H1 (cell line): ENCODE data around the gene RCSD1. TPM values are rescaled to one million over a fixed set of nuclear protein-coding genes. Genes with fewer than 3 reads are reported as not detected.

Source experiments
- CTCF ChIA-PET: fragments of 300-600 bp; sonication (Branson Sonifier 250); formaldehyde crosslinking; loops from one replicate; lab custom pipeline; 2021; ENCODE audit not compliant: partially characterized antibody; lab: Charles Lee
- POLR2A ChIA-PET: fragments of 300-600 bp; sonication (Branson Sonifier 250); formaldehyde crosslinking; loops from one replicate; lab custom pipeline; 2021; ENCODE audit warnings: inconsistent platforms; ENCODE audit not compliant: partially characterized antibody; lab: Charles Lee
- DNase-seq, 2 experiments: peaks; one replicate each; pipeline versions ENCODE4 v3.0.0 to v3.0.0-alpha.2; 2010 to 2022; ENCODE audit warnings: low spot score in 2 of 2, low read depth in 1 of 2, mixed read lengths in 1 of 2
- FAIRE-seq: peaks from 2 replicates; lab custom pipeline; 2011; peaks lifted over from hg19 to GRCh38; lab: Jason Lieb, UNC
- H2AFZ ChIP-seq: 2 replicates; pipeline ENCODE4 v1.8.1; 2012; ENCODE audit warnings: low read length, inconsistent platforms
- H2AK5ac ChIP-seq: 2 replicates; pipeline ENCODE4 v1.6.1; 2013; ENCODE audit warnings: low read depth, low read length
- H2BK120ac ChIP-seq: replicated peaks from 2 replicates; pipeline ENCODE3; 2013; ENCODE audit warnings: low read depth, low read length, inconsistent platforms
- H2BK12ac ChIP-seq: 2 replicates; pipeline ENCODE4 v1.6.1; 2013; ENCODE audit warnings: low read depth, low read length
- H2BK15ac ChIP-seq: 2 replicates; pipeline ENCODE4 v1.6.1; 2013; ENCODE audit warnings: low read length
- H2BK20ac ChIP-seq: 2 replicates; pipeline ENCODE4 v1.6.1; 2013; ENCODE audit warnings: low read length
- H2BK5ac ChIP-seq: 2 replicates; pipeline ENCODE4 v1.6.1; 2013; ENCODE audit warnings: low read depth, low read length
- H3K14ac ChIP-seq: 2 replicates; pipeline ENCODE4 v1.6.1; 2013; ENCODE audit warnings: inconsistent platforms; ENCODE audit not compliant: insufficient read length
- H3K18ac ChIP-seq: 2 replicates; pipeline ENCODE4 v1.6.1; 2013; ENCODE audit warnings: low read length; ENCODE audit errors: extremely low read depth
- H3K23ac ChIP-seq: 2 replicates; pipeline ENCODE4 v1.6.1; 2013; ENCODE audit warnings: inconsistent platforms; ENCODE audit not compliant: insufficient read length
- H3K23me2 ChIP-seq: 2 replicates; pipeline ENCODE4 v1.6.1; 2013; ENCODE audit warnings: low read depth, low read length
- H3K27ac ChIP-seq: 2 replicates; pipeline ENCODE4 v1.6.1; 2011; ENCODE audit warnings: low read depth, low read length, inconsistent platforms
- H3K27me3 ChIP-seq, 4 experiments: replicated peaks in 1 of 4; 1 replicate in 1 of 4; 2 replicates in 3 of 4; pipeline versions ENCODE4 v1.6.1 to v1.8.1; 2011 to 2013; ENCODE audit warnings: low read length in 3 of 4, mild to moderate bottlenecking in 3 of 4, inconsistent platforms in 2 of 4, mixed read lengths in 2 of 4, moderate library complexity in 1 of 4; ENCODE audit not compliant: control insufficient read depth in 3 of 4, insufficient read depth in 3 of 4; ENCODE audit errors: extremely low read depth in 1 of 4
- H3K36me3 ChIP-seq, 4 experiments: 2 replicates each; pipeline versions ENCODE4 v1.6.1 to v1.8.1; 2011 to 2013; ENCODE audit warnings: mild to moderate bottlenecking in 4 of 4, low read length in 3 of 4, moderate library complexity in 2 of 4, control low read depth in 1 of 4, inconsistent platforms in 1 of 4; ENCODE audit not compliant: insufficient read depth in 4 of 4, control insufficient read depth in 2 of 4
- H3K4ac ChIP-seq: replicated peaks from 2 replicates; pipeline ENCODE3; 2013; ENCODE audit warnings: low read length, low read depth, mixed read lengths, inconsistent platforms; ENCODE audit not compliant: insufficient read length
- H3K4me1 ChIP-seq, 4 experiments: replicated peaks in 1 of 4; 1 replicate in 1 of 4; 2 replicates in 3 of 4; pipeline versions ENCODE4 v1.6.1 to v1.8.1; 2011 to 2013; ENCODE audit warnings: low read length in 3 of 4, inconsistent platforms in 2 of 4, mixed read lengths in 1 of 4; ENCODE audit not compliant: insufficient read depth in 4 of 4, control insufficient read depth in 3 of 4
- H3K4me2 ChIP-seq, 2 experiments: 2 replicates each; pipeline versions ENCODE4 v1.6.1 to v1.8.1; 2011 to 2013; ENCODE audit warnings: low read depth in 2 of 2, low read length in 2 of 2, control low read depth in 1 of 2, inconsistent platforms in 1 of 2, mild to moderate bottlenecking in 1 of 2; ENCODE audit not compliant: insufficient read depth in 1 of 2
- H3K4me3 ChIP-seq, 4 experiments: fragments of 200-600, 300-600 bp in 1 of 4; sonication (generic), shearing (Covaris generic), sonication (Bioruptor Twin) in 1 of 4; 2 replicates each; pipeline versions ENCODE4 v1.5.1 to v1.8.1; 2011 to 2016; ENCODE audit warnings: low read length in 4 of 4, low read depth in 3 of 4, control low read depth in 2 of 4, inconsistent platforms in 2 of 4, mild to moderate bottlenecking in 2 of 4, mixed read lengths in 1 of 4, moderate library complexity in 1 of 4; ENCODE audit not compliant: insufficient read depth in 2 of 4; ENCODE audit errors: extremely low read depth in 1 of 4
- H3K56ac ChIP-seq: replicated peaks from 2 replicates; pipeline ENCODE3; 2013; ENCODE audit warnings: low read depth, mild to moderate bottlenecking, mixed read lengths, low read length, inconsistent platforms; ENCODE audit not compliant: insufficient read length
- H3K79me1 ChIP-seq: 2 replicates; pipeline ENCODE4 v1.6.1; 2013; ENCODE audit warnings: low read depth, low read length, control low read depth
- H3K79me2 ChIP-seq, 2 experiments: 2 replicates each; pipeline versions ENCODE4 v1.6.1 to v1.8.1; 2012 to 2013; ENCODE audit warnings: low read length in 2 of 2, mild to moderate bottlenecking in 2 of 2, inconsistent platforms in 1 of 2; ENCODE audit not compliant: insufficient read depth in 2 of 2, control insufficient read depth in 1 of 2
- H3K9ac ChIP-seq, 4 experiments: replicated peaks in 1 of 4; 1 replicate in 1 of 4; 2 replicates in 3 of 4; pipeline versions ENCODE4 v1.6.1 to v1.8.1; 2011 to 2013; ENCODE audit warnings: low read depth in 3 of 4, low read length in 3 of 4, control low read depth in 2 of 4, mild to moderate bottlenecking in 2 of 4, moderate library complexity in 2 of 4, inconsistent platforms in 1 of 4; ENCODE audit errors: extremely low read depth in 1 of 4
- H3K9me3 ChIP-seq, 2 experiments: 2 replicates each; pipeline versions ENCODE4 v1.6.1 to v1.8.1; 2012 to 2013; ENCODE audit warnings: mild to moderate bottlenecking in 2 of 2, moderate library complexity in 2 of 2, control low read depth in 1 of 2, inconsistent platforms in 1 of 2, low read depth in 1 of 2, low read length in 1 of 2, mixed read lengths in 1 of 2; ENCODE audit not compliant: insufficient read depth in 2 of 2
- H4K20me1 ChIP-seq, 2 experiments: replicated peaks in 1 of 2; 2 replicates each; pipeline versions ENCODE3 to v1.8.1; 2011 to 2013; ENCODE audit warnings: inconsistent platforms in 2 of 2, low read length in 2 of 2, mild to moderate bottlenecking in 1 of 2; ENCODE audit not compliant: insufficient read depth in 2 of 2, control insufficient read depth in 1 of 2
- H4K5ac ChIP-seq: 2 replicates; pipeline ENCODE4 v1.6.1; 2013; ENCODE audit warnings: low read length, low read depth, mixed read lengths, inconsistent platforms; ENCODE audit not compliant: insufficient read length
- H4K8ac ChIP-seq: 2 replicates; pipeline ENCODE4 v1.8.0; 2013; ENCODE audit warnings: mild to moderate bottlenecking, moderate library complexity, low read length, inconsistent platforms; ENCODE audit not compliant: insufficient read depth; ENCODE audit errors: extremely low read depth
- H4K91ac ChIP-seq: replicated peaks from 2 replicates; pipeline ENCODE3; 2013; ENCODE audit warnings: low read length, mixed read lengths, inconsistent platforms; ENCODE audit not compliant: insufficient read length
- ASH2L ChIP-seq: fragments of 200-600, 300-600 bp; sonication (generic); IDR thresholded peaks from one replicate; pipeline ENCODE4 v1.7.1; 2017; ENCODE audit warnings: low read length
- TBP ChIP-seq: IDR thresholded peaks from 2 replicates; pipeline ENCODE4 v1.6.1; 2011; ENCODE audit warnings: low read depth, low read length, improper control_type of control experiment
- WGBS, 2 experiments: shearing (Covaris generic) in 1 of 2; methylation state at CpG; one replicate each; pipeline versions ENCODE4 v1.1.6 to v1.1.7; 2013 to 2015; ENCODE audit warnings: low lambda C conversion rate in 2 of 2, mixed read lengths in 2 of 2, inconsistent platforms in 1 of 2, low coverage in 1 of 2, missing lambda C conversion rate in 1 of 2; ENCODE audit not compliant: insufficient replicate concordance in 2 of 2, insufficient coverage in 1 of 2, insufficient read length in 1 of 2; ENCODE audit errors: extremely low coverage in 1 of 2, missing lambda C conversion rate in 1 of 2; 5-methylcytosine and 5-hydroxymethylcytosine counted together
- polyA plus RNA-seq, 7 experiments: library from polyadenylated mRNA; depleted of rRNA in 3 of 7; stranded (reverse) in 5 of 7; unstranded in 2 of 7; fragments of >200 nt in 5 of 7; fragments of 200-250 nt in 2 of 7; gene quantifications; 1 replicate in 5 of 7; 2 replicates in 1 of 7; 4 replicates in 1 of 7; pipeline versions ENCODE4 v1.2.1 to v1.2.3, GENCODE V29; 2011 to 2013; ENCODE audit warnings: missing spikeins in 2 of 7, mixed read lengths in 2 of 7
- total RNA-seq: library from RNA; stranded (reverse); fragmentation: NEBNext Ultra II Directional; extraction: Animal tissue kit (Norgen Biotek cat#: 25700); gene quantifications from 2 replicates; pipeline ENCODE4 v1.2.1, GENCODE V29; 2021

RCSD1 gene
- total and polyA plus RNA-seq, 2 of the 8 experiments (the other 6 are each of a cell fraction or from before 2014, with no cell fraction given) = 0.47 to 0.69 TPM

GRCh38 chr1:167746988-167747655, 117.1 kb downstream of the RCSD1 start:
- Histone ChIP-seq H2BK15ac (no peak overlapping the region), H3K14ac (no peak overlapping the region), H3K23ac (no peak overlapping the region), H3K79me2 (peaks cover 0 to 64% of the 10 kb centered on the region in 2 experiments; a peak in 2 of 4 replicates), H3K27me3 (no peaks in the 10 kb centered on the region), H3K4ac (no peak overlapping the region), H3K9ac (no peak overlapping the region), H2BK12ac (no peak overlapping the region), H3K9me3 (no peaks in the 10 kb centered on the region), H2BK120ac (no peak overlapping the region), H4K5ac (no peak overlapping the region), H2BK20ac (no peak overlapping the region), H4K91ac (no peak overlapping the region), H3K56ac (no peak overlapping the region), H2BK5ac (no peak overlapping the region), H3K79me1 (peaks cover 7% of the 10 kb centered on the region), H4K8ac (no peak overlapping the region), H4K20me1 (peaks cover 3% of the 10 kb centered on the region in 2 experiments), H3K18ac (no peak overlapping the region), H3K23me2 (no peaks in the 10 kb centered on the region), H2AK5ac (no peak overlapping the region), H3K4me3 (no peak overlapping the region), H2AFZ (no peak overlapping the region), H3K27ac (no peak overlapping the region), H3K4me2 (no peak overlapping the region), H3K36me3 (no peaks in the 10 kb centered on the region), H3K4me1 (peaks cover 0 to 7% (median 0%) of the 10 kb centered on the region in 4 experiments; a peak in 1 of 7 replicates)
- DNase-seq = no peak
- 89% methylated on average over 7 of the region's 7 CpGs; no CpG with 5 or more reads in 1 of the 2 experiments for WGBS, 2 experiments
- ChIA-PET CTCF (no interaction called here), POLR2A (no interaction called here)
- TF ChIP-seq TBP (no peak), ASH2L (no peak)
- FAIRE-seq = no peak
